Skeletal muscle tissue (tissue), 4 donors: ENCODE results near the gene TTLL13. TPM values are rescaled to one million over a fixed set of nuclear protein-coding genes. Genes with fewer than 3 reads are reported as not detected.
"Not testable (repeated sequence)": the region's sequence is repeated elsewhere in the genome, so short reads cannot be mapped to it uniquely, and the experiment has no call there.

ENCODE experiments used
- H3K27ac ChIP-seq: one replicate; pipeline ENCODE4 v1.7.0; 2013; ENCODE audit warnings: mild to moderate bottlenecking, low read depth, low read length, inconsistent platforms
- H3K27me3 ChIP-seq, 3 donors: one replicate each; pipeline ENCODE4 v1.7.0; 2013; ENCODE audit warnings: low read length in 3 of 3; ENCODE audit not compliant: control insufficient read depth in 3 of 3, insufficient read depth in 3 of 3
- H3K36me3 ChIP-seq, 3 donors: one replicate each; pipeline ENCODE4 v1.7.0; 2013; ENCODE audit warnings: low read length in 3 of 3; ENCODE audit not compliant: control insufficient read depth in 3 of 3, insufficient read depth in 3 of 3
- H3K4me1 ChIP-seq, 3 donors: one replicate each; pipeline ENCODE4 v1.7.0; 2013; ENCODE audit warnings: low read length in 3 of 3, mild to moderate bottlenecking in 3 of 3; ENCODE audit not compliant: control insufficient read depth in 3 of 3, insufficient read depth in 3 of 3
- H3K4me3 ChIP-seq, 3 donors: one replicate each; pipeline ENCODE4 v1.7.0; 2013; ENCODE audit warnings: low read length in 3 of 3
- H3K9ac ChIP-seq, 3 donors: one replicate each; pipeline ENCODE4 v1.7.0; 2013; ENCODE audit warnings: low read length in 3 of 3, mild to moderate bottlenecking in 3 of 3, moderate library complexity in 2 of 3, low read depth in 1 of 3
- H3K9me3 ChIP-seq, 3 donors: one replicate each; pipeline ENCODE4 v1.7.0; 2013; ENCODE audit warnings: low read length in 3 of 3; ENCODE audit not compliant: control insufficient read depth in 3 of 3
- total RNA-seq: library from RNA; depleted of rRNA; stranded (reverse); fragments of >200 nt; gene quantifications from one replicate; pipeline ENCODE4 v1.2.3, GENCODE V29; 2014
- donor health status: Osteomylitis.

Gene TTLL13
- total RNA-seq, 1 donor from 2014 or later = not detected

DNA sequence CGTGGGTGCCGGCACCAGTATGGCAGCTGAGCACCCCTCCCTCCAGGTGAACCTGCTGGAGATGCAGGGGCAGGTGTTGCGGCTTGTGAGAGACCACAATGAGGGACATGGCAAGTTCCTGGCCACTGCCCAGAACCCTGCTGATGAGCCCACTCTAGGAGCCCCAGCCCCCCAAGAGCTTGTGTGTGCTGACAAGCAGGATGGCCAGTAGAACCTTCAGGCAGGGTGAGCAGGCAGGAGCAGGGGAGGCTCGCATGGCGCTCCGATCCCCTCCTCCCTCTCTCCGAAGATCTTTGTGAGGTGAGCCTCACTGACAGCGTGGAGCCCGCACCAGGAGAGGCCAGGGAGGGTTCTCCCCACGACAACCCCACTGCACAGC, 45.9 kb downstream of the TTLL13 start:
- Histone ChIP-seq H3K27ac (no peak overlapping the region), H3K27me3 (no peaks in the 10 kb centered on the region), H3K9ac (no peak overlapping the region), H3K36me3 (no peaks in the 10 kb centered on the region), H3K9me3 (no peaks in the 10 kb centered on the region), H3K4me3 (no peak overlapping the region), H3K4me1 (peaks cover 0 to 3% (median 0%) of the 10 kb centered on the region in 3 donors)

DNA sequence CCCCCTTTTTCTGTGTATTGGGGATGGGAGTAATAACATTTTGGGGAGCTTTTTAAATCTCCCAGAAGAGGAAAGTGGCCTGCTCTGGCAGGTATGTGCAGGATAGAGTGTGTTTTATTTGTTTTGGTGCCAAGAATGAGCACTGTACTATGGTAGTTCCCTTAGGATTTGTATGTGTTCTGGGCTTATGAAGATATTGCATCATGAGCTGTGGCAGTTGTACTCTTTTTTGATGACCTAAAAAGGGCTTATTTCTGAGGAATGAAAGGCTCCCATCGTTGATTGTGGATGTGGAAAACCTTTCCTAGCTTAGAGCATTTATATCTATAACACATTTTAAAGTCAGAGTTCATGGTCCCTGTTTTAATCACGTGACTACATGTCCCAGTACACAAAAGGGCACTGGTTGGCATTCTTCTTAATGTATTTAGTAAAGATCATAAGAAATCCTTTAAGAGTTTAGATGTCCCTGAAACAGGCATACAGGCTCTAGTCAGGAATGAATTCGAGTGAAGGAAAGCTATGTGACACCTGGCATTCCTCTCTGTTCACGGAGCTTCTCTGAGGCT, 47.0 kb downstream of the TTLL13 start:
- H3K9me3 ChIP-seq = not testable (repeated sequence)

DNA sequence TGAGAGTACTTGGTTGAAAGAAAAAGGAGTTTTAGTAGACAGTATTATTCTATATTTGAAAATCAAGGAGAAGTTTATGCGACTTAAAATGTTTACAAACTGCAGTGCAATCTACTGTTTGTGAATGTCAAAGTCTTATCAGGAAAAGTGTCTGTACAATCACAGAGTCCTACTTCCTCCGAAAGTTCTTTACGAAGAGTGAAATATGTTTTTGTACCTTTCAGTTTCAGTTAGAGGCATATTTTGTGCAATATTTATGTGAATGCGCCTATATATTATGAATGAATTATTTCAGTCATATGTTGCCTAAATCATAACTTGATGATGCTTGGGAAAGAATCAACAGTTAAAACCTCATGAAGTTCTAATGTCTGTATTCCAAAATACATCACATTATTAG, 47.7 kb downstream of the TTLL13 start:
- Histone ChIP-seq H3K9ac (no peak overlapping the region), H3K36me3 (no peaks in the 10 kb centered on the region), H3K4me3 (no peak overlapping the region), H3K27ac (no peak overlapping the region), H3K9me3 (no peaks in the 10 kb centered on the region), H3K4me1 (peaks cover 5 to 12% (median 11%) of the 10 kb centered on the region in 3 donors), H3K27me3 (no peaks in the 10 kb centered on the region)

More for the DNA sequence above, 47.0 kb downstream of the TTLL13 start:
- not testable (repeated sequence) for H3K4me1 ChIP-seq, H3K4me3 ChIP-seq, H3K27ac ChIP-seq, H3K36me3 ChIP-seq, H3K9ac ChIP-seq, H3K27me3 ChIP-seq

DNA sequence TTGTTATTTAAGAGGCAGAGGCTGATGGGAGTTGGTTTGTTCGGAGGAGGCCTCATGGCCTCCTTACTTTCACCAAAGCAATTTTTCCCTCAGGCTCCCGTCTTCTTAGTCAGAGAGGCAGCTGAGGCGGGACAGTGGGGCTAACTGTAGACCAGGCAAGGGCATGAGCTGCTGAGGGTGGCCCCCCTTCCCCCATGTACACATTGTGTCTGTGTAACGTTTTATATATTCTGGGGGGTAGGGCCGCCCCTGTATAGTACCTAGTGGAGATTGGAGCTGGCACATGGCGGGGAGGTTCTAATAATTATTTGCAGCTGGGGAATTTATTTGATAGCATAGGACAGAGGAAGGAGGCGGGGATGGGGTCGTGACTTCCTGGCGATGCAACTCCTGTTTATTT, 51.2 kb downstream of the TTLL13 start:
- H3K27ac ChIP-seq = no peak overlapping the region
- no peaks in the 10 kb centered on the region for H3K27me3 ChIP-seq
- H3K9ac ChIP-seq = no peak overlapping the region
- peaks cover 5 to 13% (median 8%) of the 10 kb centered on the region in 3 donors for H3K4me1 ChIP-seq
- H3K36me3 ChIP-seq = no peaks in the 10 kb centered on the region
- no peak overlapping the region for H3K4me3 ChIP-seq
- no peaks in the 10 kb centered on the region for H3K9me3 ChIP-seq

DNA sequence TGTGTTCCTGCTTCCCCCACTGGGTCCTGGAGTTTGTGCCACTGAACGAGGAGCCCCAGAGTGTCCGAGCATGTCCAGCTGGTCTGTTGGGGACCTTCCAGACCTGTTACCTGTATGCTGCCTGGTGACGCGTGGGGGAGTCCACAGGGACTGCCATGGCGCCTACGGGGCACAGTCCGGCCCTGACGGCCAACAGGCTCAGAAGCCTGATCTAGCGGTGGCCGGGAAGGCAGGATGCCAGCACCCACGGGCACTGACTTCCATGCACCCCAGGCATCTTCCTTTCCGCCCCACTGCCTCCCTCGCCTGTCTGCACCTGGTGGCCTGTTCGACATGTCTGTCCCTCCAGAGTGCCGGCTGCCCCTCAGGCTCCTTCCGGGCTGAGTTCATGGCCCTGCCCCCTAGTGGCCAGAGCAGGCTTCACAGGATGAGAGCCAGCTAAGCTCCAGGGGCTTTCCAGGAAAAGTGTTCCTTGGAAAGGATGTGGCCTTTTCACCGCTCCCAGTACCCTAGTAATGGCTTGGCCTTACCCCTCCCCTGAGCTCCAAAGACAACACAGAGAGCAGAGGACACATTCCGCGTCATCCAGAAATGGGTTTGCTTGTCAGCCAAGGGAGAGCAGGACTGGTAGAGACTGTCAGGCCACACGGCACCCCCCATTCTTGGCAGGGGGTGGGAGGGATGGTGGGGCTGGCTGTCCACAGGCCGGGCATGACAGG, 51.8 kb downstream of the TTLL13 start:
- Histone ChIP-seq H3K36me3 (no peaks in the 10 kb centered on the region), H3K27ac (peak overlapping the region; percentile 20), H3K27me3 (no peaks in the 10 kb centered on the region), H3K4me3 (no peak overlapping the region), H3K4me1 (peaks cover 5 to 13% (median 8%) of the 10 kb centered on the region in 3 donors), H3K9ac (no peak overlapping the region), H3K9me3 (no peaks in the 10 kb centered on the region)

DNA sequence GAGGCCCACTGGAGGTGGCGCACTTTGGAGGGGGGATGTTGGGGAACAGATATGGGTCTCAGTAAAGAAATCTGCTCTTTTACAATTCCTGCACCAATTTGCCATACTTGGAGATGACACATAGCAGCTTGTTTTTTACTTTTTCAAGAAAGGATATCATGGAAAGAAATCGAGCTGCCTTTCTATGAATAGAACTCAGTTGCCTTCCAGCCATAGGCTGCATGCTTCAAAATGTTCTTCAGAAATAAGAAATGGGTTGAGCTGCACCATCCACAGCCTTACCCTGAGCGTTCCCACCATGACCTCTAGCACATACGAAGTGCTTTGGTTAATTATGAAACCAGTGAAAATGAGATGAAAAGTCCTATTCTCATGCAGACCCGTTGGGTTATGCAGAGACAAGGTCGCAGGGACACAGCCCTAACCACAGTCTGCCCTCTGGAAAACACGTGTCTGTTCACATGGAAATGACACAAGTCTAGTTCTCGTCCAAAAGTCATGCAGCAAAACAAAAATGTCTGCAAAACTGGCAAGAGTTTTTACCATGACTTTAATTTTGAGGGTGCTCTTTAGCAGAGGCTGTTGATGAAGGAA, 52.4 kb downstream of the TTLL13 start:
- Histone ChIP-seq H3K4me1 (peaks cover 5 to 13% (median 8%) of the 10 kb centered on the region in 3 donors), H3K36me3 (no peaks in the 10 kb centered on the region), H3K27me3 (no peaks in the 10 kb centered on the region), H3K4me3 (no peak overlapping the region), H3K9ac (no peak overlapping the region), H3K27ac (peak overlapping the region; percentile 20), H3K9me3 (no peaks in the 10 kb centered on the region)

DNA sequence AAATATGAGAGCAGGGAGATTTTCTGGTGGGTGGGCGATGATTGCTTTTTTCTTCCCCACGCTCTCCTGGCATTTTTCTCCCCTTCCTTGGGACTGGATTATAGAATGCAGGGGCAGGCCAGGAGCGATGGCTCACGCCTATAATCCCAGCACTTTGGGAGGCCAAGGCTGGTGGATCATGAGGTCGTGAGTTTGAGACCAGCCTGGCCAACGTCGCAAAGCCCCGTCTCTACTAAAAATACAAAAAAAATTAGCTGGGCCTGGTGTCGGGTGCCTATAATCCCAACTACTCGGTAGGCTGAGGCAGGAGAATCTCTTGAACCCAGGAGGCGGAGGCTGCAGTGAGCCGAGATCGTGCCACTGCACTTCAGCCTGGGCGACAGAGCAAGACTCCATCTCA, 56.0 kb downstream of the TTLL13 start:
- H3K4me1 ChIP-seq = peaks cover 8 to 18% (median 12%) of the 10 kb centered on the region in 3 donors
- not testable (repeated sequence) for H3K27me3 ChIP-seq, H3K9me3 ChIP-seq, H3K4me3 ChIP-seq, H3K36me3 ChIP-seq, H3K27ac ChIP-seq, H3K9ac ChIP-seq

DNA sequence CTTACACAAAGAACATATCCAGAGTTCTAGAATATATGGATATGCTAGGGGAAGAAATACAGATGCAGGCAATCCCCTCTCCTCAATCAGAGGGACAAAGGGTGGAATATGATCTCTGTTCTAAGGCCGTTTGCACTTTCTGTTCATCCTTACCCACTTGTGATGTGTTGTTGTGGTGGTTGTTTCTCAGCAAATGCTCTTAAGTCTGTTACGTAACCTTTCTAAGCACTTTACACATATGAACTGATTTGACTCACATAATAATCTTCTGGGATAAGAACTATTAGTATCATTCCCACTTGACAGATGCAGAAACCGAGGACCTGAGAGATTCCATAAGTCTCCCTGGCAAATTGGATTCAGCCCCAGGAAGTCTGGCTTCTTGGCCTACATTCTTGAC, 56.6 kb downstream of the TTLL13 start:
- no peak overlapping the region for H3K4me3 ChIP-seq
- H3K27me3 ChIP-seq = no peaks in the 10 kb centered on the region
- no peaks in the 10 kb centered on the region for H3K36me3 ChIP-seq
- no peak overlapping the region for H3K9ac ChIP-seq
- H3K27ac ChIP-seq = no peak overlapping the region
- no peaks in the 10 kb centered on the region for H3K9me3 ChIP-seq
- H3K4me1 ChIP-seq = peaks cover 7 to 17% (median 12%) of the 10 kb centered on the region in 3 donors

DNA sequence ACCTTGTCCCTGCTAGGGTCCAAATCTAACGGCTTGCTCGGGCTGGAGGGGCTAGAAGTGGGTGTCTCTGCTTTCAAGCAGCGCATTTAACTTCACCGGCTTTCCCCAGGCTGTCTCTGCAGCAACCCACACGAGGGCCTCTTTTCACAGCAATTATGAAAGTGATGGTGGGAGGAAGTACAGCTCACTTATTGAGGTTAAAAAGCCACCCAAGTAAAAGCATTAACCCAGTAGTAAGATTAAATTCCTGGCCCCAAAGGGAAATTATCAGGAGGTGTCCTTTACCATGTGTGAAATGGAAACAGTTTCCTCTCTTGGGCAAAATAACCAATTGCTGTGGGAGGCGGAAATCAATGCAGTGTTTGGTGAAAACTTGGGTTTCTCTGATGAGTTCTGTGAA, 57.2 kb downstream of the TTLL13 start:
- Histone ChIP-seq H3K27ac (no peak overlapping the region), H3K9me3 (no peaks in the 10 kb centered on the region)

DNA sequence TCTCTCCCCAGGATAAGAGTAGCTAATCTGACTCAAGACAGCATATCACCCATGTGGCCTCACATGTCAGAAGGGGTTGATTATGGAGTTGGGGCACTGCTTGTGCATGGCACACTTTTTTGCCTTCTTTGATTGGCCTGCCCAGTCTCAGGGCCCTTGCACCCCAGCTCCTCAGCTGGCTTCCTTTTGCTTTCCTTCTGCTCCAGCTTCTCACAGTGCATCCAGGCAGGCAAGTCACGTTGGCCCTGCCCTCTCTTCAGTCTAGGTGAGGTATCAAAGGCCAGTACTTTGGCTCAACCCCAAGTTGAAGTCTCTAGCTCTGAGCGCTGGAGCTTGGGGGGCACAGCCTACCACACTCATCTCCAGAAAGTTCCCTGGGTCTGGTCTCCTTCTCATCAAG, 58.3 kb downstream of the TTLL13 start:
- H3K9me3 ChIP-seq = no peaks in the 10 kb centered on the region
- no peak overlapping the region for H3K4me3 ChIP-seq
- peaks cover 2 to 5% (median 4%) of the 10 kb centered on the region in 3 donors for H3K4me1 ChIP-seq
- no peaks in the 10 kb centered on the region for H3K36me3 ChIP-seq
- H3K27ac ChIP-seq = no peak overlapping the region
- no peaks in the 10 kb centered on the region for H3K27me3 ChIP-seq
- H3K9ac ChIP-seq = no peak overlapping the region

More for the DNA sequence above, 57.2 kb downstream of the TTLL13 start:
- Histone ChIP-seq H3K27me3 (no peaks in the 10 kb centered on the region), H3K4me1 (peaks cover 2 to 11% (median 7%) of the 10 kb centered on the region in 3 donors), H3K36me3 (no peaks in the 10 kb centered on the region), H3K4me3 (no peak overlapping the region), H3K9ac (no peak overlapping the region)
